Mesendoderm (in vitro differentiated cells): ENCODE results near the gene GPHN.
"Not testable (repeated sequence)": the region's sequence is repeated elsewhere in the genome, so short reads cannot be mapped to it uniquely, and the experiment has no call there.

Experiments used
- DNase-seq: peaks from one replicate; pipeline ENCODE4 v3.0.0; 2013
- H2AK5ac ChIP-seq: 2 replicates; pipeline ENCODE4 v1.6.1; 2013; ENCODE audit warnings: low read length, inconsistent platforms
- H2BK120ac ChIP-seq: 2 replicates; pipeline ENCODE4 v1.6.1; 2013; ENCODE audit warnings: low read depth, mild to moderate bottlenecking, low read length, moderate library complexity, mixed read lengths
- H2BK15ac ChIP-seq: replicated peaks from 2 replicates; pipeline ENCODE4 v1.6.1; 2013; ENCODE audit warnings: low read depth, mild to moderate bottlenecking, moderate library complexity
- H2BK5ac ChIP-seq: 2 replicates; pipeline ENCODE4 v1.6.1; 2013; ENCODE audit warnings: low read length, inconsistent platforms
- H3K18ac ChIP-seq: 2 replicates; pipeline ENCODE4 v1.6.1; 2013; ENCODE audit warnings: mild to moderate bottlenecking, low read length, mixed read lengths
- H3K23ac ChIP-seq: one replicate; pipeline ENCODE4 v1.6.1; 2013; ENCODE audit warnings: low read length
- H3K27ac ChIP-seq: 2 replicates; pipeline ENCODE4 v1.5.1; 2013; ENCODE audit warnings: low read depth, mild to moderate bottlenecking, inconsistent platforms, low read length, moderate library complexity
- H3K27me3 ChIP-seq: 2 replicates; pipeline ENCODE4 v1.6.1; 2013; ENCODE audit warnings: low read length, control low read depth, mild to moderate bottlenecking, inconsistent platforms; ENCODE audit not compliant: insufficient read depth, poor library complexity
- H3K36me3 ChIP-seq: 2 replicates; pipeline ENCODE4 v1.6.1; 2013; ENCODE audit warnings: low read length, inconsistent platforms; ENCODE audit not compliant: control insufficient read depth, insufficient read depth
- H3K4ac ChIP-seq: one replicate; pipeline ENCODE4 v1.6.1; 2013; ENCODE audit warnings: low read depth, mild to moderate bottlenecking, low read length, moderate library complexity
- H3K4me1 ChIP-seq: 2 replicates; pipeline ENCODE4 v1.6.1; 2013; ENCODE audit warnings: low read depth, low read length, inconsistent platforms; ENCODE audit not compliant: control insufficient read depth
- H3K4me2 ChIP-seq: 2 replicates; pipeline ENCODE4 v1.6.1; 2013; ENCODE audit warnings: low read length
- H3K4me3 ChIP-seq: 2 replicates; pipeline ENCODE4 v1.5.1; 2013; ENCODE audit warnings: mild to moderate bottlenecking, low read length
- H3K56ac ChIP-seq: one replicate; pipeline ENCODE4 v1.6.1; 2013; ENCODE audit warnings: low read length
- H3K79me1 ChIP-seq: 2 replicates; pipeline ENCODE4 v1.6.1; 2013; ENCODE audit warnings: low read length, inconsistent platforms
- H3K79me2 ChIP-seq: 2 replicates; pipeline ENCODE4 v1.6.1; 2013; ENCODE audit warnings: mild to moderate bottlenecking, low read length; ENCODE audit not compliant: control insufficient read depth, insufficient read depth
- H3K9ac ChIP-seq: 2 replicates; pipeline ENCODE4 v1.6.1; 2013; ENCODE audit warnings: low read length, inconsistent platforms
- H4K5ac ChIP-seq: one replicate; pipeline ENCODE4 v1.6.1; 2013; ENCODE audit warnings: low read length
- H4K8ac ChIP-seq: one replicate; pipeline ENCODE4 v1.6.1; 2013; ENCODE audit warnings: low read depth, mild to moderate bottlenecking, control low read depth, low read length, moderate library complexity
- WGBS: extraction: QIAGEN DNeasy Blood & Tissue Kit; methylation state at CpG from one replicate; pipeline ENCODE4 v1.1.7; 2013; ENCODE audit warnings: low lambda C conversion rate, missing lambda C conversion rate; ENCODE audit not compliant: insufficient coverage; ENCODE audit errors: extremely low coverage; 5-methylcytosine and 5-hydroxymethylcytosine counted together

GPHN gene

GRCh38 chr14:66502836-66503235 is 5.1 kb upstream of the GPHN start:
- H4K8ac ChIP-seq, H3K36me3 ChIP-seq, H2BK15ac ChIP-seq, H2BK5ac ChIP-seq, H3K4me1 ChIP-seq, H3K23ac ChIP-seq, H3K4me3 ChIP-seq, H3K4ac ChIP-seq, H2BK120ac ChIP-seq, DNase-seq, H3K79me2 ChIP-seq, H4K5ac ChIP-seq, H3K79me1 ChIP-seq, H3K18ac ChIP-seq, H3K56ac ChIP-seq, H3K4me2 ChIP-seq, H2AK5ac ChIP-seq, H3K27me3 ChIP-seq, H3K27ac ChIP-seq, H3K9ac ChIP-seq: not testable (repeated sequence)
- WGBS: no CpG with 5 or more reads among the region's 5 CpGs

GRCh38 chr14:66503532-66503931 is 4.4 kb upstream of the GPHN start:
- Histone ChIP-seq H3K9ac (no peak overlapping the region), H3K27me3 (no peaks in the 10 kb centered on the region), H3K18ac (no peak overlapping the region), H3K36me3 (no peaks in the 10 kb centered on the region), H2BK15ac (no peak overlapping the region), H2BK5ac (no peak overlapping the region), H3K56ac (no peak overlapping the region), H4K8ac (no peak overlapping the region), H3K4ac (no peak overlapping the region), H3K4me1 (no peaks in the 10 kb centered on the region), H2BK120ac (no peak overlapping the region), H2AK5ac (no peak overlapping the region), H3K23ac (no peak overlapping the region), H3K4me3 (no peak overlapping the region), H3K27ac (no peak overlapping the region), H3K79me1 (no peaks in the 10 kb centered on the region), H3K79me2 (no peaks in the 10 kb centered on the region), H4K5ac (no peak overlapping the region), H3K4me2 (no peak overlapping the region)
- DNase-seq: no peak
- no CpG with 5 or more reads among the region's 1 CpG for WGBS

- no peaks in the 10 kb centered on the region for H3K79me2 ChIP-seq
- peak overlapping the region; percentile 68 for H2BK5ac ChIP-seq
- no peaks in the 10 kb centered on the region for H3K36me3 ChIP-seq
- H3K56ac ChIP-seq: peak overlapping the region; percentile 92
- H3K4me3 ChIP-seq: peak overlapping the region; percentile 53
- H3K4ac ChIP-seq: no peak overlapping the region
- no peak overlapping the region for H4K8ac ChIP-seq
- peak overlapping the region; percentile 86 for H3K4me2 ChIP-seq
- no peaks in the 10 kb centered on the region for H3K79me1 ChIP-seq
- no peaks in the 10 kb centered on the region for H3K27me3 ChIP-seq
- H3K9ac ChIP-seq: peak overlapping the region; percentile 90
- H3K4me1 ChIP-seq: no peaks in the 10 kb centered on the region
- WGBS: no CpG with 5 or more reads among the region's 23 CpGs
- H3K23ac ChIP-seq: no peak overlapping the region
- H2AK5ac ChIP-seq: no peak overlapping the region
- H2BK120ac ChIP-seq: no peak overlapping the region
- DNase-seq: no peak
- peak overlapping the region; percentile 87 for H3K27ac ChIP-seq
- peak overlapping the region; percentile 33 for H3K18ac ChIP-seq
- no peak overlapping the region for H2BK15ac ChIP-seq
- no peak overlapping the region for H4K5ac ChIP-seq
Observed at GRCh38 chr14:66507181-66507721, 696 bp upstream of the GPHN start.

GRCh38 chr14:66508547-66508845 is 549 bp downstream of the GPHN start:
- no CpG with 5 or more reads among the region's 19 CpGs for WGBS
- H3K4me1 ChIP-seq: no peaks in the 10 kb centered on the region
- H2BK120ac ChIP-seq: no peak overlapping the region
- no peak overlapping the region for H2BK5ac ChIP-seq
- H3K4ac ChIP-seq: peak overlapping the region; percentile 11
- peak overlapping the region; percentile 29 for H3K23ac ChIP-seq
- no peak for DNase-seq
- no peak overlapping the region for H2BK15ac ChIP-seq
- peak overlapping the region; percentile 93 for H3K4me3 ChIP-seq
- no peaks in the 10 kb centered on the region for H3K79me1 ChIP-seq
- peak overlapping the region; percentile 90 for H3K9ac ChIP-seq
- no peak overlapping the region for H4K8ac ChIP-seq
- H2AK5ac ChIP-seq: no peak overlapping the region
- H3K79me2 ChIP-seq: no peaks in the 10 kb centered on the region
- H3K56ac ChIP-seq: peak overlapping the region; percentile 92
- no peaks in the 10 kb centered on the region for H3K27me3 ChIP-seq
- peak overlapping the region; percentile 2 for H3K18ac ChIP-seq
- H3K27ac ChIP-seq: peak overlapping the region; percentile 87
- H3K4me2 ChIP-seq: peak overlapping the region; percentile 19
- H4K5ac ChIP-seq: no peak overlapping the region
- no peaks in the 10 kb centered on the region for H3K36me3 ChIP-seq

GRCh38 chr14:66508846-66509621 is 1.1 kb downstream of the GPHN start:
- H2BK120ac ChIP-seq: no peak overlapping the region
- H3K4me3 ChIP-seq: peak overlapping the region; percentile 93
- H3K9ac ChIP-seq: peak overlapping the region; percentile 90
- H3K27me3 ChIP-seq: no peaks in the 10 kb centered on the region
- H3K27ac ChIP-seq: peak overlapping the region; percentile 87
- H2BK5ac ChIP-seq: no peak overlapping the region
- no peaks in the 10 kb centered on the region for H3K4me1 ChIP-seq
- no peaks in the 10 kb centered on the region for H3K79me1 ChIP-seq
- no CpG with 5 or more reads among the region's 57 CpGs for WGBS
- no peak overlapping the region for H4K5ac ChIP-seq
- no peak overlapping the region for H2BK15ac ChIP-seq
- no peaks in the 10 kb centered on the region for H3K79me2 ChIP-seq
- peak overlapping the region; percentile 19 for H3K4me2 ChIP-seq
- H3K23ac ChIP-seq: peak overlapping the region; percentile 29
- DNase-seq: peak; percentile 47
- H3K4ac ChIP-seq: no peak overlapping the region
- no peak overlapping the region for H2AK5ac ChIP-seq
- peak overlapping the region; percentile 92 for H3K56ac ChIP-seq
- H3K18ac ChIP-seq: peak overlapping the region; percentile 2
- H3K36me3 ChIP-seq: no peaks in the 10 kb centered on the region
- no peak overlapping the region for H4K8ac ChIP-seq

- H2BK120ac ChIP-seq: no peak overlapping the region
- H3K27ac ChIP-seq: no peak overlapping the region
- H3K4me3 ChIP-seq: no peak overlapping the region
- no peak overlapping the region for H3K4ac ChIP-seq
- H3K27me3 ChIP-seq: no peaks in the 10 kb centered on the region
- no peak overlapping the region for H3K23ac ChIP-seq
- H3K36me3 ChIP-seq: no peaks in the 10 kb centered on the region
- no peak overlapping the region for H3K18ac ChIP-seq
- no peak overlapping the region for H4K8ac ChIP-seq
- H3K9ac ChIP-seq: no peak overlapping the region
- no peak overlapping the region for H4K5ac ChIP-seq
- no peaks in the 10 kb centered on the region for H3K4me1 ChIP-seq
- H2AK5ac ChIP-seq: no peak overlapping the region
- no peaks in the 10 kb centered on the region for H3K79me1 ChIP-seq
- DNase-seq: no peak
- no peaks in the 10 kb centered on the region for H3K79me2 ChIP-seq
- no peak overlapping the region for H3K4me2 ChIP-seq
- no peak overlapping the region for H3K56ac ChIP-seq
- H2BK5ac ChIP-seq: no peak overlapping the region
- no CpG with 5 or more reads among the region's 4 CpGs for WGBS
- no peak overlapping the region for H2BK15ac ChIP-seq
Observed at GRCh38 chr14:66509874-66510273, 1.9 kb downstream of the GPHN start.
